ENCODE measurements around the gene ITPRID2.

DNA sequence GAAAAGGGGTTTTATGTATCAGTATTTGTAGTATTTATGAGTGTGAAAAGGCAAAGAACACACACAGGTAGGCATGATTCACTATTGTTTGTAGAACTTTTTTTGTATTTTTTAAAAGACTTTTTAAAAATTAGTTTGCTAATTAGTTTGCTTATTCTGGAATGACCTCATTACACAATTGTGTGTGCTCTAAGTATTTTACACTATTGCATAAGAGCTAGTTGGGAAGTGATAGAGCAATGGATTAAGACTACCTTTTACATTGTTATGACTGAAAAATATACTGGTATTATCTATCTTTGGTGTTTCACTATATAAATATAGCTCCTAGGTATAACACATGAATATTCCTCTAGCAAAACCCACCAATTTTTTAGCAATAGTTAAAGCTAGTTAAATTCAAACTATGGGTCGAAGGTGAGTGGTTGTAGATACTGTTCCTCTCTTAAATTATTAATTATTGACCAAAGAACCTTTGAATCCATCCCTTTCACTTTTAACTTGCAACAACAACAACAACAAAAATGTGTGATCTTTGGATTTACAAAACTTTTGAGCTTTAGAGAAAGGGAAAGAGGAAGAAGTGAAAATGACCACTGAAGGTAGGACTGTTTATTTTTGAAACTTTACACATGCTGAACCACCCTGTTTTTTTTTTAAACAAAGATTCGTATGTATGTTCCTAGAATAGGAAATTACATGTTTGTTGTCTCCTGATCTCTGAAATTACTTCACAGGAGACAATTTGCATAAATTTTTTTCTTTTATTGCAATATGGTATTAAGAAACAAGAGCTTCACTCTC, 18.7 kb downstream of the ITPRID2 start:
- TF ChIP-seq CTCF (conservative IDR thresholded peaks at IDR 0.05) (no peak), EZH2 (IDR thresholded peaks at IDR 0.05; ENCODE audit: low read depth) (no peak)

Measured in PC-9 (cell line).